GM18907 (cell line): ENCODE measurements around the gene CUZD1.

Experiments used
- ATAC-seq: cut with Tn5 transposase; IDR thresholded peaks from one replicate; pipeline ENCODE4 v1.9.1; 2021; ENCODE audit warnings: mild to moderate bottlenecking, moderate library complexity; ENCODE audit not compliant: unreplicated experiment

The CUZD1 gene

DNA sequence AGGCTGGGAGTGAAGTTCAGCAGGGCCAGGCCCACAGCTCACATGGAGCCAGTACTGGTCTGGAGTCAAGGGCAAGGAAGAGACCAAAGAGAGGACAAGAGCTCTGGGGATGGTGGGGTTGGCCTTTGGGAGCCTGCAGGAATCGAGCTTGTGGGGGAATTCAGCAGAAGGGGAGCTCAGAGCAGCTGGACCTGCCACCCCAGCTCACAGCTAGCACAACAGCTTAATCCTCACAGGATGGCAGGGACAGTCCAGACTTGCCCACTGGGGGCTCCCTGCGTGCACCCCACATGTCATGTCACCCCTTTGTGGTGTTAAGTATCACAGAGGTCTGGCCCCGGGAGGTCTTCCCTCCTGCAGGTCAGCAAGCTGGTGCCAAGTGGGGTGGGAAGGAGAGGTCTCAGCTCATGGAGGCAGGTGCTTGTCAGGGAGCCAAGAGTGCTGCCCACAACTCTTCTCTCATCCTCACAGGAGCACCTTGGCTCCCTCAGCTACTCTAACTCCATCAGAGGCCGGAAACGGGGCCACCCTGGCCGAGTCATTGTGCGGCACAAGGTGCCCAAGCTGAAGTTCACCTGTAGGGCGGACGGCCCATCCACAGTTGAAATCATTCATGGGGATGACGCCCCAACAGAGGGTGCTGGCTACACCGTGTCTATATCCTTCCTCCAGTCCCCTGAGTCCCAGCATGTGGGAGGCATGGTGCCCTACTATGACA lies 22.5 kb downstream of the CUZD1 start:
- no peak for ATAC-seq

DNA sequence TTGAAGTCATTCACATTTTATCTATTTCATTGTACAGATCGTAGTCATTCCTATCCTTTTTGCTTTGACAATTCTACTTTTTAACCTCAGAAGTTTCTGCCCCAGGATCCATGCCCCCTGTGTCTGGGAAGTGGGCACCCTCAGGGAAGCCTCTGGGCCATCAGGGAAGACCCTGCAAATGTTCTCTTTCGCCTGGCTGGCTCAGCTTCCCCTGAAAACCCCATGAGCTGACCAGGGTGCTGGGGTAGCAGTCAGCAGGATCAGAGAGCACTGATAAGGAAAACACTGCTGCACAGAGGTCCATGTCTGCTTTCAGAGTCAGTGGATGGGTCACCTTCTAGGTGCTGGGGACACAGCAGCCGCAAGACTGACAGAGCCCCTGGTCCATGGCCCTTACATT lies 23.8 kb downstream of the CUZD1 start:
- ATAC-seq, result no peak

DNA sequence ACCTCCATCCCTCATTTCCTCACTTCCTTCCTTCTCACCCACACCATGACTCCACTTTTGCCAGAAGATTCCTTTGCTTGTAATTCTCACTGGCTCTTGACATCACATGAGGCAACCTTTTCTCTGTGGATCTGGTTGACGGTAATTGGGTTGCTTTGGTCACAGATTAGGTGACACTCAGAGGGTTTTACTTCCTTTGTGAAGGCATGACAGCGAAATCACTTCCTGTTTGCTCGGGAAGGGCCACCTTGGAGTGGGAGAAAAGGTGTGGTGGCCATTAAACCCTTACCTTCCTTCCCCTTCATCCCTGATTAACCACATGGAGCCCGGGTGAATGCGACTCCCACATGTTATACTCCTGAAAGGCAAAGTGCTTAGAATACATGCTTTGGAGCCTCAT lies 30.2 kb downstream of the CUZD1 start:
- no peak for ATAC-seq

DNA sequence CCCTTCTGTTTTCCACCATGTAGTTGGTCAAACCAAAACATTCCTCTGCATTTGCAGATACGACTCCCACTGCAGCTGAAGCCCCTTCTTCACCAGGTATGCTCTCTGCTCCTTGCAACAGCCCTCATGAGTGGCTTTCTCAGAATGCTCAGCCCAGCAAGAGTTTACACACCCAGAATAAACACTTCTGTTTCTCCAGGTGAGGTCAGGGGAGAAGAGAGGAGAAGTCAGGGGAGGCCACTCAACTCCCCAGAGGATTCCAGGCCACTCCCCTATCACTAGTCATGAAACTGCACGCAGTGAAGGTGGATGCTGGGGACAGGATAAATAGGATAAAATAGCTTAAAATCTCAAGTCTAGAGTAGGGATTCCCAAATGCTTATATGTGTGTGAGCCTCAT lies 31.2 kb downstream of the CUZD1 start:
- ATAC-seq, result no peak

DNA sequence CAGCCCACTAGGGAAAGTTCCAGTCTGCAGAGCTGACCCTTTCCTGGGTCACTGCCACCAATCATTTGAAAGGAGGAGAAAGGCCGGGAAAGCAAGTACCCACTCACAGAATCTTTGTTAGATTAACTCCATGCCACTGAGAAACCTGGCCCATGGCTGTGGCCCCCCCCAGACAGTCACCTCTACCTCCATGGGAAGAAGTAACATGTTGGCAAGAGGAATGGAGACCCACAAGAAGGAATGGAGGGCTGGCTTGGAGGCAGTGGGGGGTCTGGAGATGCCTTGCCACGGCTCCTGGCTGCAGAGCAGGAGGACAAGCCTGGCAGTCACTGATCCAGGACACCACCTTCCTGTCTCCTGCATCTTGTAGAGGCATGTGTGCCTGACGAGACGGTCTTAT lies 32.9 kb downstream of the CUZD1 start:
- ATAC-seq, result no peak

DNA sequence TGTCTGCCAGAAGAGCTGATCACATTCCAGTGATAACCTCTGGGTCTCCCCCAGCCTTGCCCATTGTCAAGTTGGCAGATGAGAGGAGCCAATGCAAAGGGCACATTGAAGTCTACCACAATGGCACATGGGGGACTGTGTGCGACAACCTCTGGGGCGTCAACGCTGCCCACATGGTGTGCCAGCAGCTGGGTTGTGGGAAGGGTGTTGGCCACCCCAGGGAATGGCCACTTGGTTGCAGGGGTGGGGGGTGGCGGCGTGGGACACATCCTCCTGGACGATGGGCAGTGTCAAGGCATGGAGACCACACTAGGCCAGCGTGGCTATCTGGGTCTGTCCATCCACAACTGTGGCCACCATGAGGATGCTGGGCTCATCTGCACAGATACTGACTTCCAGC lies 43.4 kb downstream of the CUZD1 start:
- ATAC-seq, result no peak

DNA sequence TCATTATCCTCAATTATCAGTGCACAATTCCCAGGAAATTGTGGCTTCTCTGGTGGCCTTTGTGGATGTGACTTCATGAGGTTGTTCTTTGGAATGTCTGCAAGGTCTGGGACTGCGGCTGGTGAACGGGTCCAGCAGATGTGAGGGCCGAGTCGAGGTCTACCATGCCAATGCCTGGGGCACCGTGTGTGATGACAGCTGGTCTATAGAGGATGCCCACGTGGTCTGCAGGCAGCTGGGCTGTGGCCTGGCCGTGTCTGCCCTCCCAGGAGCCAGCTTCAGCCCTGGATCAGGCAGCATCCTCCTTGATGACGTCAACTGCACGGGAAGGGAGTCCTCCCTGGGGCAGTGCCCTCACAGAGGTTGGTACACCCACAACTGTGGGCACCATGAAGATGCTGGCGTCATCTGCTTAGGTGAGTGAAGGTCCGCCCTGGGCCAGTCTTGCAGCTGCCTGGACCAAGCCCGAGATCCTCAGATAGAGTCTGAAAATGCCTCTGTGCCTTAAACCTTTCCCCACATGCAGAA lies 46.9 kb downstream of the CUZD1 start:
- no peak for ATAC-seq

DNA sequence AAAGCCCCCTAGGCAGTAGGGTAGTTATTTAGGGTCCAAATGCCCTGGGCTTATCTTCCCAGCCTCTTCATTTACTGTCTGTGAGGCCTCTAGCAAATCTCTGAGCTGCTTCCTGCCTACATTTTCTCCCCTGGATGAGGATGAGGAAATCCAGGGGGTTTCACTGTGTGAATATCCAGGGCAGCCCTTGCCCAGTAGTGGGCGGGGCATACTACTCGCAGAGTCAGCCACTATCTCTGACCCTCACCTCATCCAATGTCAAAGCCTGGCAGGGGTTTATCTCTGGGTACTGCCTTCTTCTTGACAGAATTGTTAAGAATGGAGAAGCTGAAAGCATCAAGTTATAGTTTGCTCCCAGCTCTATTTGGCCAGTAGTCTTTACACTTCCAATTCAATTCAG lies 48.9 kb downstream of the CUZD1 start:
- ATAC-seq, result no peak

DNA sequence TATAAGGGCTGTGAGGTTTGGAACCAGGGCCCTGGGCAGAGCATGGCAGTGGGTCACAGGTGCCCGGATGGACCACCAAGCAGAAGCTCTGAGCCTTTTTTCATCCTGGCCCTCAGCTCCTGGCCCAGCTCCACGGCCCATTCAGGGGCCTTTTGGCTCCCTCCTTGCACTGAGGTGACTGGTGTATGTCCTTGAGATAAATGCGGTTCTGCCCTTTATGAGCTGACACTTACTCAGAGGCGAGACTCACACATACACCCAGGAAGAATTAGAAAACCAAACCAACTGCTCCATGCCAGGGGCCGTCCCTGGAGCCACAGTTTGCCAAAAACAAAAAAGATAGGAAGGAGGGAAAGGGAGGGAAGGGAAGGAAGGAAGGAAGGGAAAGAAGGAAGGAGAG lies 49.7 kb downstream of the CUZD1 start:
- no peak for ATAC-seq

DNA sequence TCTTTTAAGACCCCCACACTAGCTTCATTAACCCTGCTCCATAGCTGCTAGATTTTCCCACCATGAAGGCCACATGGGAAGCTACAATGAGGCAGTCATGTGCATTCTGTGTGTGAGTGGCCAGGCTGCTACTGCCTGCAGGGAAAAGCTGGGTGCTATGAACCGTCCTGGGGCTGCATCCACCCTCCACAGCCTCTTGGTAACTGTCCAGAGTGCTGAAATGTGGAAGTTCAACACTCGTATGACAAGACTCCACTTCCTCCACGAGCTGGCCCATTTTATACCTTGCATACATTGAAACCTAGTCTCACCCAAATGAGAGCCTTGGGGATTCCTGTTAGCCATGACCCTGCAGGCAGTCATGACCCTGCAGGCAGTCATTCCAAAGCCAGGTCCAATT lies 59.4 kb downstream of the CUZD1 start:
- ATAC-seq, result no peak

DNA sequence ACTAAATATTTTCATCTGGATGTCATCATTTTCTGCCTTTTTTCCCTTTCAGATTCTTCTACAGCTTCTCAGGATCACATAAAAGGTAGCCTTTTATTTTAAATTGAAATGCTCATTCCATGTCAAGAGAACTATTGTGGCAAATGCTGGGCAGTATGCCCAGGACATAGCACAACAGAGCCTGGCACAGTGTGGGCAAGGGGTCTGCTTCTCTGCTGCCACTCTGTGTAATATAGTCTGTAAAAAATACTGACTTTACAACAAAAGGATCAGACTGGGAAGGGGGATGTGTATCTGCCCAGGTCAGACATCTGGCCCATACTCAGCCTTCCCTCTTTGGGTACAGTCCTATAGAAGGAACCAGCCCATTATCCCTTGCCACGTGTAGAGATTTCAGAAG lies 62.7 kb downstream of the CUZD1 start:
- ATAC-seq, result no peak
